Hepatocyte (in vitro differentiated cells): ENCODE measurements around the gene SLC4A11. TPM values are rescaled to one million over a fixed set of nuclear protein-coding genes. Genes with fewer than 3 reads are reported as not detected.

Experiments used
- DNase-seq: peaks from one replicate; pipeline ENCODE4 v3.0.0-alpha.2; 2016; ENCODE audit warnings: low spot score
- H2AFZ ChIP-seq: fragments of 200-600 bp; sonication (generic); 2 replicates; pipeline ENCODE4 v1.6.0; 2016; ENCODE audit warnings: antibody characterized with exemption, mild to moderate bottlenecking
- H3K27ac ChIP-seq: fragments of 200-600 bp; sonication (generic); 2 replicates; pipeline ENCODE4 v1.5.1; 2016; ENCODE audit warnings: mild to moderate bottlenecking
- H3K27me3 ChIP-seq: fragments of 200-600 bp; sonication (generic); 2 replicates; pipeline ENCODE4 v1.6.1; 2016
- H3K36me3 ChIP-seq: fragments of 200-600 bp; sonication (generic); replicated peaks from 2 replicates; pipeline ENCODE4 v1.5.1; 2016; ENCODE audit warnings: low read depth; ENCODE audit not compliant: insufficient read depth
- H3K4me1 ChIP-seq: fragments of 200-600 bp; sonication (generic); 2 replicates; pipeline ENCODE4 v1.5.1; 2016; ENCODE audit warnings: mild to moderate bottlenecking, moderate library complexity; ENCODE audit not compliant: insufficient read depth
- H3K4me2 ChIP-seq: fragments of 200-600 bp; sonication (generic); 2 replicates; pipeline ENCODE4 v1.6.0; 2016
- H3K4me3 ChIP-seq: fragments of 200-600 bp; sonication (generic); 2 replicates; pipeline ENCODE4 v1.5.1; 2016; ENCODE audit warnings: mild to moderate bottlenecking
- H3K79me2 ChIP-seq: fragments of 200-600 bp; sonication (generic); 2 replicates; pipeline ENCODE4 v1.6.0; 2017; ENCODE audit warnings: mild to moderate bottlenecking
- H3K9me2 ChIP-seq: fragments of 200-600 bp; sonication (generic); replicated peaks from 2 replicates; pipeline ENCODE4 v1.6.0; 2017; ENCODE audit warnings: mild to moderate bottlenecking; ENCODE audit not compliant: insufficient read depth
- H3K9me3 ChIP-seq: fragments of 200-600 bp; sonication (generic); 2 replicates; pipeline ENCODE4 v1.5.1; 2016; ENCODE audit warnings: low read depth, mild to moderate bottlenecking
- H4K20me1 ChIP-seq: fragments of 200-600 bp; sonication (generic); 2 replicates; pipeline ENCODE4 v1.6.0; 2016; ENCODE audit warnings: mild to moderate bottlenecking; ENCODE audit not compliant: insufficient read depth, poor library complexity, severe bottlenecking
- CTCF ChIP-seq: fragments of 200-600 bp; sonication (generic); IDR thresholded peaks from 2 replicates; pipeline ENCODE4 v1.5.1; 2016; ENCODE audit warnings: antibody characterized with exemption, mild to moderate bottlenecking; ENCODE audit not compliant: poor library complexity
- EZH2 ChIP-seq: fragments of 200-600 bp; sonication (generic); IDR thresholded peaks from 2 replicates; pipeline ENCODE4 v1.6.1; 2016; ENCODE audit warnings: antibody characterized with exemption, mild to moderate bottlenecking, borderline replicate concordance
- EZH2phosphoT487 ChIP-seq: fragments of 200-600 bp; sonication (generic); IDR thresholded peaks from one replicate; pipeline ENCODE4 v1.6.1; 2018; ENCODE audit warnings: antibody characterized with exemption, mild to moderate bottlenecking, low read depth, moderate library complexity; ENCODE audit not compliant: unreplicated experiment, severe bottlenecking
- WGBS: methylation state at CpG from one replicate; pipeline ENCODE4 v1.1.6; 2016; ENCODE audit warnings: low lambda C conversion rate; ENCODE audit errors: missing lambda C conversion rate; 5-methylcytosine and 5-hydroxymethylcytosine counted together
- polyA plus RNA-seq: library from polyadenylated mRNA; unstranded; fragments of >200 nt; fragmentation: Nextera tagmentation; extraction: Ambion mirVana; gene quantifications from 2 replicates; pipeline ENCODE4 v1.2.1, GENCODE V29; 2016
- total RNA-seq: library from RNA; depleted of rRNA; stranded (reverse); fragments of >200 nt; gene quantifications from 2 replicates; pipeline ENCODE4 v1.2.3, GENCODE V29; 2014

The SLC4A11 gene
- total and polyA plus RNA-seq, 2 experiments from 2014 or later, result 0.37 to 1.3 TPM

- no peaks in the 10 kb centered on the region for H3K9me2 ChIP-seq
- no peak overlapping the region for H2AFZ ChIP-seq
- no peak for TF ChIP-seq EZH2
- TF ChIP-seq EZH2phosphoT487, result no peak
- TF ChIP-seq CTCF, result no peak
- no peaks in the 10 kb centered on the region for H3K27me3 ChIP-seq
- 93% methylated on average over 14 of the region's 14 CpGs for WGBS
- H3K4me3 ChIP-seq, result no peak overlapping the region
- no peaks in the 10 kb centered on the region for H3K79me2 ChIP-seq
- H3K9me3 ChIP-seq, result no peaks in the 10 kb centered on the region
- no peak overlapping the region for H3K27ac ChIP-seq
- no peaks in the 10 kb centered on the region for H3K36me3 ChIP-seq
- no peaks in the 10 kb centered on the region for H4K20me1 ChIP-seq
- no peaks in the 10 kb centered on the region for H3K4me1 ChIP-seq
- no peak overlapping the region for H3K4me2 ChIP-seq
- DNase-seq, result no peak
These were observed 9.2 kb downstream of the SLC4A11 start for GRCh38 chr20:3229798-3230197.

- no peak for DNase-seq
- H3K36me3 ChIP-seq, result no peaks in the 10 kb centered on the region
- no peaks in the 10 kb centered on the region for H3K79me2 ChIP-seq
- 95% methylated on average over 22 of the region's 22 CpGs for WGBS
- H4K20me1 ChIP-seq, result no peaks in the 10 kb centered on the region
- no peaks in the 10 kb centered on the region for H3K9me2 ChIP-seq
- no peak overlapping the region for H3K27ac ChIP-seq
- H2AFZ ChIP-seq, result no peak overlapping the region
- H3K4me1 ChIP-seq, result no peaks in the 10 kb centered on the region
- H3K9me3 ChIP-seq, result no peaks in the 10 kb centered on the region
- TF ChIP-seq EZH2 (no peak), EZH2phosphoT487 (no peak), CTCF (no peak)
- H3K4me2 ChIP-seq, result no peak overlapping the region
- H3K27me3 ChIP-seq, result no peaks in the 10 kb centered on the region
- no peak overlapping the region for H3K4me3 ChIP-seq
These were observed 9.8 kb downstream of the SLC4A11 start for GRCh38 chr20:3229158-3229557.

GRCh38 chr20:3228750-3229032, 10.3 kb downstream of the SLC4A11 start:
- no peak overlapping the region for H3K4me3 ChIP-seq
- no peak for DNase-seq
- no peaks in the 10 kb centered on the region for H3K79me2 ChIP-seq
- 90% methylated on average over 11 of the region's 11 CpGs for WGBS
- H2AFZ ChIP-seq, result no peak overlapping the region
- H3K27ac ChIP-seq, result no peak overlapping the region
- no peaks in the 10 kb centered on the region for H3K4me1 ChIP-seq
- H4K20me1 ChIP-seq, result no peaks in the 10 kb centered on the region
- TF ChIP-seq CTCF (no peak), EZH2 (no peak), EZH2phosphoT487 (no peak)
- no peaks in the 10 kb centered on the region for H3K9me3 ChIP-seq
- no peaks in the 10 kb centered on the region for H3K9me2 ChIP-seq
- H3K4me2 ChIP-seq, result no peak overlapping the region
- no peaks in the 10 kb centered on the region for H3K36me3 ChIP-seq
- H3K27me3 ChIP-seq, result no peaks in the 10 kb centered on the region
